ENCODE measurements around the gene PLPPR3. TPM values are rescaled to one million over a fixed set of nuclear protein-coding genes. Genes with fewer than 3 reads are reported as not detected.

PLPPR3 gene
- total RNA-seq, 1 experiment from 2014 or later: 57.9 TPM

DNA sequence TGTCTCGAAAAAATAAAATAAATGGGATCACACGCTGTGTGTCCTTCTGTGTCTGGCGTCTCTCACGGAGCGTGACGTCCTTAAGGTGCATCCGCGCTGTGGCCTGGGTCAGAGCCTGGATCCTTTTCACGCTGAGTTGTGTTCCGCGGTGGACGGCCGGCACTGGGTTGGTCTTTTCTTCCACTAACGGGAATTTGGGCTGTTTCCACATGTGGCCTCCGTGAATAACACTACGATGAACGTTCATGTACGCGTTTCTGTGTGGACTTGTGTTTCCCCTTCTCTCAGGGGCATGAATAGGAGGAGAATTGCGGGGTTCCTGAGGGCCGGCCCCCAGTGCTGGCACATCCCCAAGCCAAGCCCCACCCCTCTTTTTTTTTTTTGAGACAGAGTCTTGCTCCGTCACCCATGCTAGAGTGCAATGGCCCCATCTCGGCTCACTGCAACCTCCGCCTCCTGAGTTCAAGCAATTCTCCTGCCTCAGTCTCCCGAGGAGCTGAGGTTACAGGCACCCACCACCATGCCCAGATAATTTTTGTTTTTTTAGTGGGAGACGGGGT, 30.7 kb downstream of the PLPPR3 start:
- H3K4me3 Mint-ChIP-seq: no peak overlapping the region; a peak in 3 of 5 replicates
- H2BK20ac ChIP-seq (ENCODE audit: low read depth, low read length, poor library complexity, severe bottlenecking): no peak overlapping the region
- H3K9me3 ChIP-seq (ENCODE audit: control insufficient read depth, low read depth, low read length): no peaks in the 10 kb centered on the region
- H3K27me3 ChIP-seq (ENCODE audit: insufficient read depth, low read length): no peaks in the 10 kb centered on the region
- H2BK5ac ChIP-seq (ENCODE audit: insufficient read length, low read length): no peak overlapping the region
- no peak overlapping the region for H3K4ac ChIP-seq (ENCODE audit: low read depth, low read length)
- no peaks in the 10 kb centered on the region for H3K9me3 Mint-ChIP-seq
- H3K9ac ChIP-seq (ENCODE audit: extremely low read depth, insufficient read length, low read length): no peak overlapping the region
- DNase-seq: no peak
- no peak overlapping the region for H2BK120ac ChIP-seq (ENCODE audit: low read depth, low read length, poor library complexity, severe bottlenecking)
- H3K18ac ChIP-seq (ENCODE audit: insufficient read length, low read depth, low read length): no peak overlapping the region
- no peaks in the 10 kb centered on the region for H3K36me3 Mint-ChIP-seq (ENCODE audit: insufficient read depth in 1 of 3, low read depth in 3 of 3)
- no peak overlapping the region for H3T11ph ChIP-seq (ENCODE audit: low read length)
- no peak overlapping the region for H2AFZ ChIP-seq (ENCODE audit: low read length)
- H4K5ac ChIP-seq (ENCODE audit: insufficient read length, low read depth, low read length): no peak overlapping the region
- H3K23me2 ChIP-seq (ENCODE audit: insufficient read length, low read depth, low read length, poor library complexity, severe bottlenecking): no peaks in the 10 kb centered on the region
- H3K79me2 ChIP-seq (ENCODE audit: insufficient read depth, low read length): no peaks in the 10 kb centered on the region
- H3K79me1 ChIP-seq (ENCODE audit: insufficient read depth, low read depth, low read length, poor library complexity, severe bottlenecking): no peaks in the 10 kb centered on the region
- no peak overlapping the region for H3K27ac ChIP-seq (ENCODE audit: insufficient read length, low read depth, low read length)
- H4K91ac ChIP-seq (ENCODE audit: insufficient read length, low read depth, low read length): no peak overlapping the region
- WGBS (ENCODE audit: extremely low coverage, insufficient read length, low lambda C conversion rate): no CpG with 5 or more reads among the region's 26 CpGs
- H3K4me1 Mint-ChIP-seq: peaks cover 22 to 34% of the 10 kb centered on the region in 2 experiments
- H2AK5ac ChIP-seq (ENCODE audit: insufficient read length, low read length): no peak overlapping the region
- H3K14ac ChIP-seq (ENCODE audit: insufficient read depth, low read length): no peak overlapping the region
- no peak overlapping the region for H3K4me2 ChIP-seq (ENCODE audit: insufficient read depth, insufficient read length, low read length)
- H4K20me1 ChIP-seq (ENCODE audit: control insufficient read depth, insufficient read depth, insufficient read length): no peaks in the 10 kb centered on the region
- H3K27ac Mint-ChIP-seq: peak overlapping the region in 1 of 3 experiments; percentile 82; a peak in 1 of 7 replicates
- TF ChIP-seq, protein P1, sequence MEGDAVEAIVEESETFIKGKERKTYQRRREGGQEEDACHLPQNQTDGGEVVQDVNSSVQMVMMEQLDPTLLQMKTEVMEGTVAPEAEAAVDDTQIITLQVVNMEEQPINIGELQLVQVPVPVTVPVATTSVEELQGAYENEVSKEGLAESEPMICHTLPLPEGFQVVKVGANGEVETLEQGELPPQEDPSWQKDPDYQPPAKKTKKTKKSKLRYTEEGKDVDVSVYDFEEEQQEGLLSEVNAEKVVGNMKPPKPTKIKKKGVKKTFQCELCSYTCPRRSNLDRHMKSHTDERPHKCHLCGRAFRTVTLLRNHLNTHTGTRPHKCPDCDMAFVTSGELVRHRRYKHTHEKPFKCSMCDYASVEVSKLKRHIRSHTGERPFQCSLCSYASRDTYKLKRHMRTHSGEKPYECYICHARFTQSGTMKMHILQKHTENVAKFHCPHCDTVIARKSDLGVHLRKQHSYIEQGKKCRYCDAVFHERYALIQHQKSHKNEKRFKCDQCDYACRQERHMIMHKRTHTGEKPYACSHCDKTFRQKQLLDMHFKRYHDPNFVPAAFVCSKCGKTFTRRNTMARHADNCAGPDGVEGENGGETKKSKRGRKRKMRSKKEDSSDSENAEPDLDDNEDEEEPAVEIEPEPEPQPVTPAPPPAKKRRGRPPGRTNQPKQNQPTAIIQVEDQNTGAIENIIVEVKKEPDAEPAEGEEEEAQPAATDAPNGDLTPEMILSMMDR (conservative IDR thresholded peaks at IDR 0.05): no peak
- H2BK15ac ChIP-seq (ENCODE audit: low read depth, low read length): no peak overlapping the region
- H3K4me1 ChIP-seq (ENCODE audit: insufficient read depth, low read length): no peaks in the 10 kb centered on the region; the same call in 1 of the 2 replicates
- H3K23ac ChIP-seq (ENCODE audit: insufficient read length, low read depth, low read length): no peak overlapping the region
- no peak overlapping the region for H2BK12ac ChIP-seq (ENCODE audit: insufficient read length, low read depth, low read length)
- no peaks in the 10 kb centered on the region for H3K27me3 Mint-ChIP-seq (ENCODE audit: low read depth)
- H4K8ac ChIP-seq (replicated peaks; ENCODE audit: insufficient read length, low read depth, low read length): no peak overlapping the region
- no peak overlapping the region for H3K56ac ChIP-seq (ENCODE audit: insufficient read length, low read depth, low read length)

All from H9 (cell line).